Measurements from ENCODE around the gene REV3L. TPM values are rescaled to one million over a fixed set of nuclear protein-coding genes. Genes with fewer than 3 reads are reported as not detected.

Gene REV3L
- polyA plus RNA-seq, 2 of the 4 experiments (the other 2 are of a cell fraction), result 4.1 to 12.4 TPM

DNA sequence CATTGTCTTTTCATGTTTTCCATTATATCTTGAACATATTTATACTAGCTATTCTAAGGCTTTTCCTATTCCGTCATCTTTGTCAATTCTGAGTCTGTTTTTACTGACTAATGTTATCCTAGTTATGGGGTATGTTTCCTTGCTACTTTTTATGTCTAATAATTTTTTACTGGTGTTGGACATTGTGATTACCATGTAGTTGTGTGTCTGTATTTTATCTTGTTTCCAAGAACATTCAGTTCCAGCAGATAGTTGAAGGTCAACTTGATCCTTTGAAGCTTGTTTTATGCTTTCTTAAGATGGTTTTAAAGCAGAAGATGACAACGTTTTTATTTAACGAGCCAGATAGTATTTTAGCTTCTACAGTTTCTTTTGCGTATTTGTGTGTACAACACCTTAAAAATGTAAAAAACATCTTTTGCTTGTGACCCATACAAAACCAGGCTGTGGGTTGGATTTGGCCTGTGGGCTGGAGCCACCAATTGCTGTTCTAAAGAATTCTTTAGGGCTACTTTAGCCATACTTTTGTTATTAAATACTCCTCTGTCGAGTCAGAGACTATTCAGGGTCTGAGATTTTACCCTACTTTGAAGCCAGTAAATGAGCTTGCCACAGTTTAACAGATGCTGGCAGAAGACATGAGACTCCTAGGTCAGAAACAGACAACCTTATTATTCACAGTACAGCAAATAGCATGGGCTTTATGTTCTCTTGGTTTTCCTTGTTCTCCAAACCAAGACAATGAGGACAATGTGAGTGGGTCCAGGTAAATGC lies 38.7 kb upstream of the REV3L start:
- ChIA-PET POLR2A (no interaction called here), CTCF (no interaction called here)
- Histone ChIP-seq H3K4me3 (no peak overlapping the region), H3K27ac (no peak overlapping the region), H3K4me1 (peaks cover 9% of the 10 kb centered on the region; the same call in 2 of the 3 replicates), H3K9me3 (no peaks in the 10 kb centered on the region), H3K4me2 (no peak overlapping the region)
- DNase-seq (ENCODE audit: low read depth in 1 of 2, low spot score in 1 of 2) (no peak), ATAC-seq (no peak), FAIRE-seq (no peak)
- TF ChIP-seq ZC3H11A (IDR thresholded peaks at IDR 0.05) (no peak), BHLHE40 (IDR thresholded peaks at IDR 0.05; ENCODE audit: low read depth, low read length) (no peak), CHD4 (IDR thresholded peaks at IDR 0.05; ENCODE audit: borderline replicate concordance) (no peak), KDM5A (IDR thresholded peaks at IDR 0.05) (no peak), HDAC2 (IDR thresholded peaks at IDR 0.05) (no peak), SREBF2 (IDR thresholded peaks at IDR 0.05) (no peak), HOXA7 (CRISPR knock-in tag; IDR thresholded peaks at IDR 0.05) (no peak)
- TF ChIP-seq, protein P1, sequence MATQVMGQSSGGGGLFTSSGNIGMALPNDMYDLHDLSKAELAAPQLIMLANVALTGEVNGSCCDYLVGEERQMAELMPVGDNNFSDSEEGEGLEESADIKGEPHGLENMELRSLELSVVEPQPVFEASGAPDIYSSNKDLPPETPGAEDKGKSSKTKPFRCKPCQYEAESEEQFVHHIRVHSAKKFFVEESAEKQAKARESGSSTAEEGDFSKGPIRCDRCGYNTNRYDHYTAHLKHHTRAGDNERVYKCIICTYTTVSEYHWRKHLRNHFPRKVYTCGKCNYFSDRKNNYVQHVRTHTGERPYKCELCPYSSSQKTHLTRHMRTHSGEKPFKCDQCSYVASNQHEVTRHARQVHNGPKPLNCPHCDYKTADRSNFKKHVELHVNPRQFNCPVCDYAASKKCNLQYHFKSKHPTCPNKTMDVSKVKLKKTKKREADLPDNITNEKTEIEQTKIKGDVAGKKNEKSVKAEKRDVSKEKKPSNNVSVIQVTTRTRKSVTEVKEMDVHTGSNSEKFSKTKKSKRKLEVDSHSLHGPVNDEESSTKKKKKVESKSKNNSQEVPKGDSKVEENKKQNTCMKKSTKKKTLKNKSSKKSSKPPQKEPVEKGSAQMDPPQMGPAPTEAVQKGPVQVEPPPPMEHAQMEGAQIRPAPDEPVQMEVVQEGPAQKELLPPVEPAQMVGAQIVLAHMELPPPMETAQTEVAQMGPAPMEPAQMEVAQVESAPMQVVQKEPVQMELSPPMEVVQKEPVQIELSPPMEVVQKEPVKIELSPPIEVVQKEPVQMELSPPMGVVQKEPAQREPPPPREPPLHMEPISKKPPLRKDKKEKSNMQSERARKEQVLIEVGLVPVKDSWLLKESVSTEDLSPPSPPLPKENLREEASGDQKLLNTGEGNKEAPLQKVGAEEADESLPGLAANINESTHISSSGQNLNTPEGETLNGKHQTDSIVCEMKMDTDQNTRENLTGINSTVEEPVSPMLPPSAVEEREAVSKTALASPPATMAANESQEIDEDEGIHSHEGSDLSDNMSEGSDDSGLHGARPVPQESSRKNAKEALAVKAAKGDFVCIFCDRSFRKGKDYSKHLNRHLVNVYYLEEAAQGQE (IDR thresholded peaks at IDR 0.05), result no peak
- TF ChIP-seq, protein P2, sequence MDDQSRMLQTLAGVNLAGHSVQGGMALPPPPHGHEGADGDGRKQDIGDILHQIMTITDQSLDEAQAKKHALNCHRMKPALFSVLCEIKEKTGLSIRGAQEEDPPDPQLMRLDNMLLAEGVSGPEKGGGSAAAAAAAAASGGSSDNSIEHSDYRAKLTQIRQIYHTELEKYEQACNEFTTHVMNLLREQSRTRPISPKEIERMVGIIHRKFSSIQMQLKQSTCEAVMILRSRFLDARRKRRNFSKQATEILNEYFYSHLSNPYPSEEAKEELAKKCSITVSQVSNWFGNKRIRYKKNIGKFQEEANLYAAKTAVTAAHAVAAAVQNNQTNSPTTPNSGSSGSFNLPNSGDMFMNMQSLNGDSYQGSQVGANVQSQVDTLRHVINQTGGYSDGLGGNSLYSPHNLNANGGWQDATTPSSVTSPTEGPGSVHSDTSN (IDR thresholded peaks at IDR 0.05), result no peak
- TF ChIP-seq, protein P3, sequence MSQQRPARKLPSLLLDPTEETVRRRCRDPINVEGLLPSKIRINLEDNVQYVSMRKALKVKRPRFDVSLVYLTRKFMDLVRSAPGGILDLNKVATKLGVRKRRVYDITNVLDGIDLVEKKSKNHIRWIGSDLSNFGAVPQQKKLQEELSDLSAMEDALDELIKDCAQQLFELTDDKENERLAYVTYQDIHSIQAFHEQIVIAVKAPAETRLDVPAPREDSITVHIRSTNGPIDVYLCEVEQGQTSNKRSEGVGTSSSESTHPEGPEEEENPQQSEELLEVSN (IDR thresholded peaks at IDR 0.05; ENCODE audit: borderline replicate concordance, low read depth), result no peak
- TF ChIP-seq, protein P4, sequence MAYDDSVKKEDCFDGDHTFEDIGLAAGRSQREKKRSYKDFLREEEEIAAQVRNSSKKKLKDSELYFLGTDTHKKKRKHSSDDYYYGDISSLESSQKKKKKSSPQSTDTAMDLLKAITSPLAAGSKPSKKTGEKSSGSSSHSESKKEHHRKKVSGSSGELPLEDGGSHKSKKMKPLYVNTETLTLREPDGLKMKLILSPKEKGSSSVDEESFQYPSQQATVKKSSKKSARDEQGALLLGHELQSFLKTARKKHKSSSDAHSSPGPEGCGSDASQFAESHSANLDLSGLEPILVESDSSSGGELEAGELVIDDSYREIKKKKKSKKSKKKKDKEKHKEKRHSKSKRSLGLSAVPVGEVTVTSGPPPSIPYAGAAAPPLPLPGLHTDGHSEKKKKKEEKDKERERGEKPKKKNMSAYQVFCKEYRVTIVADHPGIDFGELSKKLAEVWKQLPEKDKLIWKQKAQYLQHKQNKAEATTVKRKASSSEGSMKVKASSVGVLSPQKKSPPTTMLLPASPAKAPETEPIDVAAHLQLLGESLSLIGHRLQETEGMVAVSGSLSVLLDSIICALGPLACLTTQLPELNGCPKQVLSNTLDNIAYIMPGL (CRISPR knock-in tag; IDR thresholded peaks at IDR 0.05; ENCODE audit: borderline replicate concordance), result no peak
- WGBS (ENCODE audit: missing lambda C conversion rate), result 80% methylated on average over 5 of the region's 5 CpGs

DNA sequence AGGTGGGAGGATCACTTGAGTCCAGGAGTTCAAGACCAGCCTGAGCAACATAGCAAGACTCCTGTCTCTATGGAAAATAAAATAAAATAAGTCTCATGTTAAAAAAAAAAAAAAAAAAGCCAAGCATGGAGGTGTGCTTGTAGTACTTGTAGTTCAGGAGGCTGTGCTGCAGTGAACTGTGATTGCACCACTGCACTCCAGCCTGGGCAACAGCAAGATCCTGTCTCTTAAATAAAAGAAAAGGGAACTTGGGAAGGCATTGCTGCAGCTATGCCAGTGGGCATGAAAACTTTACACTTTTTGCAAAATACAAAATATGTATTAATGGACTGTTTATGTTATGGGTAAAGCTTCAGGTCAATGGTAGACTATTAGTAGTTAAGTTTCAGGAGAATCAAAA lies 37.5 kb upstream of the REV3L start:
- CTCF ChIA-PET, result no interaction called here
- POLR2A ChIA-PET, result no interaction called here
- FAIRE-seq, result no peak

More for the DNA sequence above, 37.5 kb upstream of the REV3L start:
- TF ChIP-seq RNF2 (IDR thresholded peaks at IDR 0.05; ENCODE audit: borderline replicate concordance, low read depth), result no peak
- no peak for TF ChIP-seq KDM1A (IDR thresholded peaks at IDR 0.05; ENCODE audit: low read depth)
- TF ChIP-seq, protein P5, sequence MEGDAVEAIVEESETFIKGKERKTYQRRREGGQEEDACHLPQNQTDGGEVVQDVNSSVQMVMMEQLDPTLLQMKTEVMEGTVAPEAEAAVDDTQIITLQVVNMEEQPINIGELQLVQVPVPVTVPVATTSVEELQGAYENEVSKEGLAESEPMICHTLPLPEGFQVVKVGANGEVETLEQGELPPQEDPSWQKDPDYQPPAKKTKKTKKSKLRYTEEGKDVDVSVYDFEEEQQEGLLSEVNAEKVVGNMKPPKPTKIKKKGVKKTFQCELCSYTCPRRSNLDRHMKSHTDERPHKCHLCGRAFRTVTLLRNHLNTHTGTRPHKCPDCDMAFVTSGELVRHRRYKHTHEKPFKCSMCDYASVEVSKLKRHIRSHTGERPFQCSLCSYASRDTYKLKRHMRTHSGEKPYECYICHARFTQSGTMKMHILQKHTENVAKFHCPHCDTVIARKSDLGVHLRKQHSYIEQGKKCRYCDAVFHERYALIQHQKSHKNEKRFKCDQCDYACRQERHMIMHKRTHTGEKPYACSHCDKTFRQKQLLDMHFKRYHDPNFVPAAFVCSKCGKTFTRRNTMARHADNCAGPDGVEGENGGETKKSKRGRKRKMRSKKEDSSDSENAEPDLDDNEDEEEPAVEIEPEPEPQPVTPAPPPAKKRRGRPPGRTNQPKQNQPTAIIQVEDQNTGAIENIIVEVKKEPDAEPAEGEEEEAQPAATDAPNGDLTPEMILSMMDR (IDR thresholded peaks at IDR 0.05), result no peak
- TF ChIP-seq, protein P6, sequence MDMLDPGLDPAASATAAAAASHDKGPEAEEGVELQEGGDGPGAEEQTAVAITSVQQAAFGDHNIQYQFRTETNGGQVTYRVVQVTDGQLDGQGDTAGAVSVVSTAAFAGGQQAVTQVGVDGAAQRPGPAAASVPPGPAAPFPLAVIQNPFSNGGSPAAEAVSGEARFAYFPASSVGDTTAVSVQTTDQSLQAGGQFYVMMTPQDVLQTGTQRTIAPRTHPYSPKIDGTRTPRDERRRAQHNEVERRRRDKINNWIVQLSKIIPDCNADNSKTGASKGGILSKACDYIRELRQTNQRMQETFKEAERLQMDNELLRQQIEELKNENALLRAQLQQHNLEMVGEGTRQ (IDR thresholded peaks at IDR 0.05), result no peak
- H3K9me3 ChIP-seq, result no peaks in the 10 kb centered on the region
- no peak overlapping the region for H3K4me2 ChIP-seq
- ATAC-seq (no peak), DNase-seq (ENCODE audit: low read depth in 1 of 2, low spot score in 1 of 2) (no peak)
- H3K4me3 ChIP-seq, result no peak overlapping the region
- H3K4me1 ChIP-seq, result peaks cover 9% of the 10 kb centered on the region; the same call in 2 of the 3 replicates
- no peak overlapping the region for H3K27ac ChIP-seq

All from A549 (cell line).